GM19193 (cell line): ENCODE data around the gene CCDC85B.

Experiments
- POLR2A ChIP-seq: IDR thresholded peaks from 4 replicates; pipeline ENCODE4 v1.6.1; 2011; ENCODE audit not compliant: insufficient read depth, insufficient read length; ENCODE audit errors: extremely low read depth

CCDC85B gene

GRCh38 chr11:65854852-65855837 lies 35.3 kb upstream of the CCDC85B start:
- TF ChIP-seq POLR2A, result no peak

DNA sequence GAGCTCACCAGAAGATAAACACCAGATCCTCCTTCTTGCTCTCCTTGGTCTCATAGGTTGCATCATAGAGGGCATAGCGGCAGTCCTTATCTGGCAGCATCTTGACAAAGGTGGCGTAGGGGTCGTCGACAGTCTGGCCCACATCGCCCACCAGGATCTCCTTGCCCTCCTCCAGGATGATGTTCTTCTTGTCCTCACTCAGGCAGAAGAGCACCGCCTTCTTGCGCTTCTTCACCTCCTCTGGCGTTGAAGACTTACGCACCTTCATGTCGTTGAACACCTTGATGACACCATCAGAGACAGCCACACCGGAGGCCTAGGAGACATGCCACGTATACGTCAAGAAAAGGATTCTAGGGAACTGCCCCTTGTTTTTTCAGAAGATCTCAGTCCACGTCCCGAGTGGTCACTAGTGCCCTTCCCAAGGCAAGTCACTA lies 34.5 kb upstream of the CCDC85B start:
- TF ChIP-seq POLR2A, result peak; percentile 10

DNA sequence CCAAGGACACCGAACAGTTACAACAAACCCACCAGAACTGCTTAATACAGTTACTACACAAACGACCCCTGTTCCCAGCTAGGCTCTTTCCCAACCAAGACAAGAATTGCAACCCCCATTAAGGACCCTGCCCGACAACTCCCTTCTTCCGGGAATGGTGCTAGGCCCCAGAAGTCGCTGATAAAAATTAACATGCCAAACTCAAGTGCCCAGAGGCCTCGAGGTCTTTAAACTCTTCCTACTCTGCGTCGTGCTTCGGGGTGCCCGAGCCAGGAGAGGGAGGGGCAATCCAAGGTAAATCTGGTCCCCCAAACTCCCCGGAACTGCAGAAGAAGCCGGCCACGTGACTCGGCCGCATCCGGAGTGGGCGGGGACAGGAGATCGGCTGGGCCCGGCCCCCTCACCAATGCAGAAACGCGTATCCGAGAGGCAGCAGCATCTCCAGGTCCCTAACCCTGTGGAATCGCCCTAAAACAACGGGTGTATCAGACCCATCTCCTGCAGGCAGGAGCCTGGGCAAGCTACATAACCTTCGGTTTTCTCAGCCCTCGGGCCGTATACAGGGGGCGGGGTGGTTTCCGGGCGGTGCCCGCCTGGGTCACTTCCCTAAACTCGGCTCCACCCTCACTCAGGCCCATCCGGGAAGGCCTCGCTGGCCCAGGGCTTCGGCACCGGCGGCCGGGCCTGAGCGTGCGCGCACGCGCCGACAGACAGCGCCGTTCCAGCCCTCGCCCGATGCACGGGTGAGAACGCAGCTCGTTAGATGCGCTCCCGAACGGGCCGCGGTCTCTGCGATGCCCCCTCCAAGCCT lies 33.6 kb upstream of the CCDC85B start:
- TF ChIP-seq POLR2A, result peak; percentile 58

GRCh38 chr11:65857500-65857852 lies 33.0 kb upstream of the CCDC85B start:
- no peak for TF ChIP-seq POLR2A

DNA sequence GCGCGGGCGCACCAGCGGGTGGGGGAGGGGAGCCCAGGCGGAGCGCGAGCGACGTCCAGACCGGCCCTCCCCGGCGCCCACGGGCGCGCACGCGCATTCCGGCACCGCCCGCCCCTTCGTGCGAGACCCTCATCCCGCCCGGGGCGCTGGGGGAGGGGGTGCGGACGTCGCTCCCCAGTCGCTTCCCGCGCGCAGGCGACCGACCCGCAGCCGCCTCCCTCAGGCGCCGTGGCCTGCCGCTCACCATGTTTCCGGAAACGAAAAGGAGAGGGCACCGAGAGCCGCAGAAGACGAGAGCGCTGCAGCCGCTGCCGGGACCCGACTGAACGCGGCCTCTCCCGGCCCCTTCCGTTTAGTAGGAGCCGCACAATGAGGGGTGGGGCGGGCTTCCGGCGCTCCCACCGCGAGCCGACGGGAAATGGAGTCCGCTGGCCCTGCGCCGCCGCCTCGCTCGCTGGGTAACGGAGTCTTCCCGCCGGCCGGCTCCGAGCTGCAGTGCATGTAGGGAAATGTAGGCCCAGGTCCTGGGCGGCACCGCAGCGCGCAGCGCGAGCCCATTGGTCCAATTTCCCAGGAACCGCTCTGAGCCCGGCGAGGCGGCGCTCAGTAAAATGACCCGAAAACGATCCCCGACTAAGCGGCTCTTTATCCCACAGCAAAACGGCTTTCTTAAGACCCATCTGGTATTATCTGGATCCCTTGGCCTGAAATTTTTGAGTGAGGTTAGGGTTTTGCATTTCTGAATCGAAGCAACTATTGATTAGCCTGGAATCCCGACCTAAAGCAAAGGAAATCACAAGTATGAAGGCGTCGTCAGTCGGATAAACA lies 32.4 kb upstream of the CCDC85B start, which contains the start of gene CFL1:
Gene CFL1, minus strand, starts transcription at position 328 of the 828 bp plus-strand sequence. Its CDS starts 81 bp downstream, at position 247.
- peak; percentile 99 for TF ChIP-seq POLR2A

- no peak for TF ChIP-seq POLR2A
Measured at GRCh38 chr11:65858681-65859087, 31.8 kb upstream of the CCDC85B start.

DNA sequence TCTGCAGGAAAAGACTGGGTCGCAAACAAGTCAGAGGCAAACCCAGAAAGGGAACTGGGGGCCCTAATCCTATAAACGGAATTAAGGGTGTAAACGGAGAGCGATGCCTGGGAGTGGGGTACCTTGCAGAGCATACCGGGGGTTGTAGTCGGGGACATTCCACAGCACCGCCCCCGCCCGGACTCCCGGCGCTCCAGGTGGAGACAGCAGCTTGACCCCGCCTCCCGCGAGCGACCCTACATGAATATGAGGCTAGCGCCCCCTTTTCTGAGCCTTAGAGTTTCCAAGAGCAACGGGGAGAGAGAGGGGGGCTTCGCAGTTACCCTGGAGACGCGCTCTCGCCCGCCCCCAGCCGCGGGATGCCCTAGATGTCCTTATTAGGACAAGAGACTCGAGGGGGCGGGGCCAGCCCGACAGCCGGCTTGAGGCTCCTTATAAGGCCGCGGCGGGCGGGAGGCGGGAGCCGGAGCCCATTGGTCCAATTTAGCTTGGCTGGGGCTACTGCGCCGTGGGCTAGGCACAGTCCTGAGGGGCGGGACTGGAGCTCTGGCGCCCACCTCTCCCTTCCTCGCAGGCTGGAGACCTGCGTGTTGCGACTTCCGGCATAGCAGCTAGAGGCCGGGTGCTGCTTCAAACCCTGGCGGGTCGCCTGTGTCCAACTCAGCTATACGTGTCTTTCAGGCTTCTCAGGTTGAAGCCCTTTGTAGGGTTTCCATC lies 31.2 kb upstream of the CCDC85B start:
- peak; percentile 96 for TF ChIP-seq POLR2A

- no peak for TF ChIP-seq POLR2A
Measured at GRCh38 chr11:65859812-65860277, 30.6 kb upstream of the CCDC85B start.

DNA sequence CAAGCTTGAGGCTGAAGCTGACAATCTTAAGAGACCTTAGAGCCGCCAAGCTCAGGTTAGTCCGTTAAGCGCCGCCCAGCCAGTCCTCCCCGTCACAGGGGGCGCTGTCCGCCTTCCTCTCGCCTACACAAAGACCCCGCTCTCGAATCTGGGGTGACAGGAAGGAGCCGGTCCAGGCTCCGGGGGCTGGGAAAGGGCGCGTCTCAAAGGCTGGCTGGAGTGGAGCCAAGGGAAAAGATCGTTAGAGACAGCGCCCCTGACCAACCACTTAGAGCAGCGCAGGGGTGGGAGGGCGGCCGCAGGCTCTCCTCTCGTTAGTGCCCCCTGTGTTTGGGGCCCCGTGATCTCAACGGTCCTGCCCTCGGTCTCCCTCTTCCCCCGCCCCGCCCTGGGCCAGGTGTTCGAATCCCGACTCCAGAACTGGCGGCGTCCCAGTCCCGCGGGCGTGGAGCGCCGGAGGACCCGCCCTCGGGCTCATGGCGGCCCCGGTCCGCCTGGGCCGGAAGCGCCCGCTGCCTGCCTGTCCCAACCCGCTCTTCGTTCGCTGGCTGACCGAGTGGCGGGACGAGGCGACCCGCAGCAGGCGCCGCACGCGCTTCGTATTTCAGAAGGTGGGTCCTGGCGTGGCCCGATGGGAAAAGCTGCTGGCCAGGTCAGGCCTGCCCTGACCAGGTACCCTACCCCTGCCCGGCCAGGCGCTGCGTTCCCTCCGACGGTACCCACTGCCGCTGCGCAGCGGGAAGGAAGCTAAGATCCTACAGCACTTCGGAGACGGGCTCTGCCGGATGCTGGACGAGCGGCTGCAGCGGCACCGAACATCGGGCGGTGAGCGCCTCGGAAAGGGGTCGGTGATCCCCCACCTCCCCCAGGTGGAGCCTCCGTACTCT lies 30.0 kb upstream of the CCDC85B start, which contains the start of gene MUS81:
Gene MUS81, plus strand, starts transcription at position 156 of the 887 bp plus-strand sequence. Its CDS starts 321 bp downstream, at position 477.
- peak; percentile 80 for TF ChIP-seq POLR2A

DNA sequence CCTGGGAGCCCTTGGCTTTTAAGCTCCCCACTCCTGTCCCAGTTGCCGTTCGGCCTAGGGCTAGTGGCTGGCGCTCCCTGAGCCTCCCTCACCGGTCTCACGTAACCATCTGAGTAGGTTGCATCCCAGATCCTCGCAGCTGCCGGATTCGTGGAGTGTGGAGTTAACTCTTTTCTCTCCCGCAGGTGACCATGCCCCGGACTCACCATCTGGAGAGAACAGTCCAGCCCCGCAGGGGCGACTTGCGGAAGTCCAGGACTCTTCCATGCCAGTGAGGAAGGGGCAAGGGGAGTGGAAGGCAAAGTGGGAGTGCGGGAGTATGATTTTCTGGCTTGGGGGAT lies 29.3 kb upstream of the CCDC85B start:
- TF ChIP-seq POLR2A, result no peak

DNA sequence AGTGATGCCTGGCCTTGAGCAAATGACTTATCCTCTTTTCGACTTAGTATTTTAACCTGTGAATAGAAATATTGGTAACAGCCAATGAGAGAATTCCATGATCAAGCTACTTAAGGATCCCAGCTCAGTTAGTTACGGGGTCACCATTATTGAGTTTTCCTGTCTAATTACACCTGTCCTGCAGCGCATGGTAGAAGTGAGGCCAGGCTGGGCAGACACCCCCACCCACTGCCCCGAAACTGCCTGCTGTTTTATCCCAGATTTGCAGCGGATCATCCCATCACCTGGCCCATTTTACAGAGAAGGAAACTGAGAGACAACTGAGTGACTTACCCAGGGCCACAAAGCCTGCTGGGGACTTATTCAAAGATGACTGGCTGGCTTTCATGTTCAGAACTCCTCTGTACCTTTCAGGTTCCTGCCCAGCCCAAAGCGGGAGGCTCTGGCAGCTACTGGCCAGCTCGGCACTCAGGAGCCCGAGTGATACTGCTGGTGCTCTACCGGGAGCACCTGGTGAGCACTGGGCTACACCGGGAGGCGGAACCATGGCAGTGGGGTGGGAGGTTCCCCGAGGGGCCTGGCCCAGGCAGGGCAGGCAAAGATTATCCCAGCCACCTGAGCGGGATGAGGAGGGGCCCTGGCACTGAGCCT lies 28.8 kb upstream of the CCDC85B start:
- no peak for TF ChIP-seq POLR2A

- no peak for TF ChIP-seq POLR2A
Measured at GRCh38 chr11:65862191-65862735, 28.2 kb upstream of the CCDC85B start.
